WTC11 (cell line): ENCODE results near the gene TBC1D22A. TPM values are rescaled to one million over a fixed set of nuclear protein-coding genes. Genes with fewer than 3 reads are reported as not detected.

Experiments used
- ATAC-seq: fragments of 200-7000 bp; cut with Tn5 transposase; 2 replicates; pipeline ENCODE4 v1.10.0; 2021; ENCODE audit warnings: mild to moderate bottlenecking, moderate library complexity
- CTCF ChIA-PET: fragments of 300-600 bp; sonication (Branson Sonifier 250); formaldehyde crosslinking; loops from one replicate; lab custom pipeline; 2021; ENCODE audit warnings: antibody characterized with exemption; lab: Charles Lee
- POLR2A ChIA-PET: fragments of 350-600 bp; sonication (Branson Sonifier 250); formaldehyde crosslinking; loops from one replicate; lab custom pipeline; 2021; ENCODE audit warnings: antibody characterized with exemption; lab: Charles Lee
- DNase-seq: peaks from one replicate; pipeline ENCODE4 v3.0.0; 2021; ENCODE audit warnings: low spot score
- H3K27ac Mint-ChIP-seq: 2 replicates; pipeline ENCODE4 v1.8.0; 2021; ENCODE audit warnings: mixed read lengths
- H3K27me3 Mint-ChIP-seq: 2 replicates; pipeline ENCODE4 v1.8.0; 2021; ENCODE audit warnings: low read depth, mild to moderate bottlenecking, moderate library complexity, mixed read lengths
- H3K36me3 Mint-ChIP-seq: 2 replicates; pipeline ENCODE4 v1.8.0; 2021; ENCODE audit warnings: mixed read lengths
- H3K4me1 Mint-ChIP-seq: 2 replicates; pipeline ENCODE4 v1.8.0; 2022; ENCODE audit warnings: mixed read lengths
- H3K4me3 Mint-ChIP-seq: 2 replicates; pipeline ENCODE4 v1.8.0; 2021; ENCODE audit warnings: mild to moderate bottlenecking, moderate library complexity, mixed read lengths
- H3K9me3 Mint-ChIP-seq: 2 replicates; pipeline ENCODE4 v1.8.0; 2021; ENCODE audit warnings: mixed read lengths
- ATF1 ChIP-seq: sonication (generic); formaldehyde crosslinking; IDR thresholded peaks from 2 replicates; pipeline ENCODE4 v1.8.1; 2023; ENCODE audit warnings: mild to moderate bottlenecking, moderate library complexity, missing genetic modification reagents
- CREB1 ChIP-seq: sonication (generic); formaldehyde crosslinking; IDR thresholded peaks from 2 replicates; pipeline ENCODE4 v1.8.0; 2023; ENCODE audit warnings: mild to moderate bottlenecking, missing genetic modification reagents
- GTF2I ChIP-seq: fragments of 250-450 bp; sonication (Bioruptor Pico); conservative IDR thresholded peaks from 2 replicates; pipeline ENCODE4 v1.4.0; 2021; ENCODE audit warnings: mild to moderate bottlenecking
- NFATC4 ChIP-seq: fragments of 250-450 bp; sonication (Bioruptor Pico); IDR thresholded peaks from 2 replicates; pipeline ENCODE4 v1.9.0; 2021; ENCODE audit warnings: mild to moderate bottlenecking
- PRRX2 ChIP-seq: fragments of 250-450 bp; sonication (Bioruptor Pico); IDR thresholded peaks from 2 replicates; pipeline ENCODE4 v1.8.0; 2021; ENCODE audit warnings: mild to moderate bottlenecking
- RELA ChIP-seq: sonication (generic); formaldehyde crosslinking; IDR thresholded peaks from 2 replicates; pipeline ENCODE4 v1.8.1; 2022; ENCODE audit warnings: missing genetic modification reagents, mild to moderate bottlenecking, borderline replicate concordance
- RORB ChIP-seq: fragments of 250-450 bp; sonication (Bioruptor Pico); IDR thresholded peaks from 2 replicates; pipeline ENCODE4 v1.9.0; 2021; ENCODE audit warnings: mild to moderate bottlenecking
- TCF7 ChIP-seq: sonication (generic); formaldehyde crosslinking; IDR thresholded peaks from 2 replicates; pipeline ENCODE4 v1.8.0; 2022; ENCODE audit warnings: mild to moderate bottlenecking, low read depth, missing genetic modification reagents, moderate library complexity
- ZNF121 ChIP-seq: sonication (generic); formaldehyde crosslinking; IDR thresholded peaks from 2 replicates; pipeline ENCODE4 v1.8.0; 2023; ENCODE audit warnings: missing genetic modification reagents
- ZNF232 ChIP-seq: sonication (generic); formaldehyde crosslinking; IDR thresholded peaks from 2 replicates; pipeline ENCODE4 v1.8.0; 2022; ENCODE audit warnings: mild to moderate bottlenecking, missing genetic modification reagents
- ZNF396 ChIP-seq: fragments of 250-450 bp; sonication (Bioruptor Pico); IDR thresholded peaks from 2 replicates; pipeline ENCODE4 v1.8.0; 2021; ENCODE audit warnings: mild to moderate bottlenecking, moderate library complexity, borderline replicate concordance
- ZNF423 ChIP-seq: fragments of 250-450 bp; sonication (Bioruptor Pico); IDR thresholded peaks from 2 replicates; pipeline ENCODE4 v2.1.2; 2022; ENCODE audit warnings: mild to moderate bottlenecking, moderate library complexity
- total RNA-seq: library from RNA; stranded (reverse); gene quantifications from 3 replicates; pipeline ENCODE4 v1.2.3, GENCODE V29; 2021
- TF ChIP-seq, protein P1 (sequence below): fragments of 250-450 bp; sonication (Bioruptor Pico); IDR thresholded peaks from 2 replicates; pipeline ENCODE4 v1.9.0; 2021; ENCODE audit warnings: mild to moderate bottlenecking
- TF ChIP-seq, protein P2 (sequence below): sonication (generic); formaldehyde crosslinking; IDR thresholded peaks from 2 replicates; pipeline ENCODE4 v1.8.1; 2023; ENCODE audit warnings: mild to moderate bottlenecking, missing genetic modification reagents
- TF ChIP-seq, protein P3 (sequence below): sonication (generic); formaldehyde crosslinking; IDR thresholded peaks from 2 replicates; pipeline ENCODE4 v1.8.1; 2022; ENCODE audit warnings: low read depth, mild to moderate bottlenecking, moderate library complexity, missing genetic modification reagents, borderline replicate concordance
- TF ChIP-seq, protein P4 (sequence below): fragments of 250-450 bp; sonication (Bioruptor Pico); conservative IDR thresholded peaks from 2 replicates; pipeline ENCODE4 v1.9.0; 2021; ENCODE audit warnings: mild to moderate bottlenecking
- TF ChIP-seq, protein P5 (sequence below): sonication (generic); formaldehyde crosslinking; IDR thresholded peaks from 2 replicates; pipeline ENCODE4 v1.8.1; 2023; ENCODE audit warnings: mild to moderate bottlenecking, missing genetic modification reagents, borderline replicate concordance
- TF ChIP-seq, protein P6 (sequence below): fragments of 250-450 bp; sonication (Bioruptor Pico); IDR thresholded peaks from 2 replicates; pipeline ENCODE4 v2.1.2; 2022; ENCODE audit warnings: mild to moderate bottlenecking, moderate library complexity
- TF ChIP-seq, protein P7 (sequence below): sonication (generic); formaldehyde crosslinking; IDR thresholded peaks from 2 replicates; pipeline ENCODE4 v1.8.0; 2022; ENCODE audit warnings: missing genetic modification reagents

TBC1D22A gene
- total RNA-seq, 1 experiment from 2014 or later: 18.1 TPM

DNA sequence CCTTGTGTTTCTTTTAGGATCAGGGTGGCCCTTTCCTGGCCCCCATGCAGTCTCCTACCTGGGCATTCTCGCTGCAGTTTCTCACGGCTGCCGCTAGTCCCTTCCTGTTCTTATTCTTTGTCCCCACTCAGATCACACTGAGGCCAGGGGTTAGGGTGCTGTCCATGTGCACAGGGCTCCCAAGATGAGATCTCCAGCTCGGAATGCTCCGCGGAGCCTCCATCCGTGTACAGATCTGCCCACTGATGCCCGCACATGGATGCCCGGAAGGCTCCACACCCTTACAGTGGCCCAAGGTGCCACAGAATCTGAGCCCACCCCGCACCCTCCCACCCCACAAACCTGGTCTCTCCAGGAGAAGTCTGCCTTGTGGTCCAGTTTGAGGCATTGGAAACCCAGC, 457.3 kb downstream of the TBC1D22A start (continued):
- TF ChIP-seq, protein P1, sequence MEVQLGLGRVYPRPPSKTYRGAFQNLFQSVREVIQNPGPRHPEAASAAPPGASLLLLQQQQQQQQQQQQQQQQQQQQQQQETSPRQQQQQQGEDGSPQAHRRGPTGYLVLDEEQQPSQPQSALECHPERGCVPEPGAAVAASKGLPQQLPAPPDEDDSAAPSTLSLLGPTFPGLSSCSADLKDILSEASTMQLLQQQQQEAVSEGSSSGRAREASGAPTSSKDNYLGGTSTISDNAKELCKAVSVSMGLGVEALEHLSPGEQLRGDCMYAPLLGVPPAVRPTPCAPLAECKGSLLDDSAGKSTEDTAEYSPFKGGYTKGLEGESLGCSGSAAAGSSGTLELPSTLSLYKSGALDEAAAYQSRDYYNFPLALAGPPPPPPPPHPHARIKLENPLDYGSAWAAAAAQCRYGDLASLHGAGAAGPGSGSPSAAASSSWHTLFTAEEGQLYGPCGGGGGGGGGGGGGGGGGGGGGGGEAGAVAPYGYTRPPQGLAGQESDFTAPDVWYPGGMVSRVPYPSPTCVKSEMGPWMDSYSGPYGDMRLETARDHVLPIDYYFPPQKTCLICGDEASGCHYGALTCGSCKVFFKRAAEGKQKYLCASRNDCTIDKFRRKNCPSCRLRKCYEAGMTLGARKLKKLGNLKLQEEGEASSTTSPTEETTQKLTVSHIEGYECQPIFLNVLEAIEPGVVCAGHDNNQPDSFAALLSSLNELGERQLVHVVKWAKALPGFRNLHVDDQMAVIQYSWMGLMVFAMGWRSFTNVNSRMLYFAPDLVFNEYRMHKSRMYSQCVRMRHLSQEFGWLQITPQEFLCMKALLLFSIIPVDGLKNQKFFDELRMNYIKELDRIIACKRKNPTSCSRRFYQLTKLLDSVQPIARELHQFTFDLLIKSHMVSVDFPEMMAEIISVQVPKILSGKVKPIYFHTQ (CRISPR knock-in tag): no peak
- TF ChIP-seq NFATC4 (CRISPR knock-in tag) (no peak), PRRX2 (CRISPR knock-in tag) (no peak), ZNF423 (CRISPR knock-in tag) (no peak), GTF2I (CRISPR knock-in tag) (no peak), ZNF396 (CRISPR knock-in tag) (no peak), ZNF232 (no peak), RORB (CRISPR knock-in tag) (no peak)
- TF ChIP-seq, protein P2, sequence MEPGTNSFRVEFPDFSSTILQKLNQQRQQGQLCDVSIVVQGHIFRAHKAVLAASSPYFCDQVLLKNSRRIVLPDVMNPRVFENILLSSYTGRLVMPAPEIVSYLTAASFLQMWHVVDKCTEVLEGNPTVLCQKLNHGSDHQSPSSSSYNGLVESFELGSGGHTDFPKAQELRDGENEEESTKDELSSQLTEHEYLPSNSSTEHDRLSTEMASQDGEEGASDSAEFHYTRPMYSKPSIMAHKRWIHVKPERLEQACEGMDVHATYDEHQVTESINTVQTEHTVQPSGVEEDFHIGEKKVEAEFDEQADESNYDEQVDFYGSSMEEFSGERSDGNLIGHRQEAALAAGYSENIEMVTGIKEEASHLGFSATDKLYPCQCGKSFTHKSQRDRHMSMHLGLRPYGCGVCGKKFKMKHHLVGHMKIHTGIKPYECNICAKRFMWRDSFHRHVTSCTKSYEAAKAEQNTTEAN (CRISPR knock-in tag): no peak
- TF ChIP-seq, protein P3, sequence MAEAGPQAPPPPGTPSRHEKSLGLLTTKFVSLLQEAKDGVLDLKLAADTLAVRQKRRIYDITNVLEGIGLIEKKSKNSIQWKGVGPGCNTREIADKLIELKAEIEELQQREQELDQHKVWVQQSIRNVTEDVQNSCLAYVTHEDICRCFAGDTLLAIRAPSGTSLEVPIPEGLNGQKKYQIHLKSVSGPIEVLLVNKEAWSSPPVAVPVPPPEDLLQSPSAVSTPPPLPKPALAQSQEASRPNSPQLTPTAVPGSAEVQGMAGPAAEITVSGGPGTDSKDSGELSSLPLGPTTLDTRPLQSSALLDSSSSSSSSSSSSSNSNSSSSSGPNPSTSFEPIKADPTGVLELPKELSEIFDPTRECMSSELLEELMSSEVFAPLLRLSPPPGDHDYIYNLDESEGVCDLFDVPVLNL: no peak
- TF ChIP-seq, protein P4, sequence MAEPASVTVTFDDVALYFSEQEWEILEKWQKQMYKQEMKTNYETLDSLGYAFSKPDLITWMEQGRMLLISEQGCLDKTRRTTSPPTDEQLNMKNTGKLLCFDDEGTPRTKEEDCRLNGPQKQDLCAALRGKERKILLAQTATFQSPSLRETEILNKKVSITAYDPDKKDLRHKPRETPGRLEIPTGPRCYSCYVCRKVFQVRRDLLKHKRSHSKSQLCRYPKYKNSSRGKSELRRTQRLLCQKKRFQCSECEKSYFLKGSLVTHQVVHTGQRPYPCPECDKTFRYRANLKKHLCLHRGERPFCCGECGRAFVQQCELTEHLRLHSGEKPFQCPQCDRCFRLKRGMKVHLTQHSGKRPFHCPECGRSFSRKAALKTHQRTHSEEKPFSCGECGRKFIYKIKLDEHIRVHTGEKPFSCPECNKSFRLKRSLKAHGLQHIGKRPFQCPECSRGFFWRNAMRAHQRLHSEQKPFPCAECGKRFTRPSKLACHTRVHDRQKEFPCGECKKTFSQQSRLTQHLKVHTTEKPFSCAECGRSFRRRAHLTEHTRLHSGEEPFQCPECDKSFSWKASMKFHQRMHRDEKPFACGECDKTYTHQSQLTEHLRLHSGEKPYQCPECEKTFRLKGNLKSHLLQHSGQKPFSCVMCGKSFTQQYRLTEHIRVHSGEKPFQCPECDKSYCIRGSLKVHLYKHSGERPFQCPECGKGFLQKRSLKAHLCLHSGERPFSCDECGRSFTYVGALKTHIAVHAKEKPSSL (CRISPR knock-in tag): no peak
- TF ChIP-seq, all 79 proteins: peak for 0

DNA sequence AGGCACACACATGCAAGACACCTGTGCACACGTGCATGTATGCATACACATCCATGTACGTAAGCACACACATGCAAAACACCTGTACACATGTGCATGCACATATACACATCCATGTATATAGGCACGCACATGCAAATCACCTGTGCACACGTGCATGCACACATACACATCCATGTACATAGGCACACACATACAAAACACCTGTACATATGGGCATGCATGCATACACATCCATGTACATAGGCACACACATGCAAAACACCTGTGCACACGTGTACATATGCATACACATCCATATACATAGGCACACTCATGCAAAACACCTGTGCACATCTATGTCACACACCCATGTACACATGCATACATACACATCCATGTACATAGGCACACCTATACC, 458.3 kb downstream of the TBC1D22A start:
- Mint-ChIP-seq H3K9me3 (peaks cover 37% of the 10 kb centered on the region), H3K27ac (no peak overlapping the region), H3K27me3 (no peaks in the 10 kb centered on the region), H3K4me3 (no peak overlapping the region), H3K4me1 (peaks cover 4% of the 10 kb centered on the region; the same call in 1 of the 2 replicates), H3K36me3 (peaks cover 14% of the 10 kb centered on the region)
- CTCF ChIA-PET: no interaction called here
- no peak for TF ChIP-seq CREB1
- TF ChIP-seq, protein P5, sequence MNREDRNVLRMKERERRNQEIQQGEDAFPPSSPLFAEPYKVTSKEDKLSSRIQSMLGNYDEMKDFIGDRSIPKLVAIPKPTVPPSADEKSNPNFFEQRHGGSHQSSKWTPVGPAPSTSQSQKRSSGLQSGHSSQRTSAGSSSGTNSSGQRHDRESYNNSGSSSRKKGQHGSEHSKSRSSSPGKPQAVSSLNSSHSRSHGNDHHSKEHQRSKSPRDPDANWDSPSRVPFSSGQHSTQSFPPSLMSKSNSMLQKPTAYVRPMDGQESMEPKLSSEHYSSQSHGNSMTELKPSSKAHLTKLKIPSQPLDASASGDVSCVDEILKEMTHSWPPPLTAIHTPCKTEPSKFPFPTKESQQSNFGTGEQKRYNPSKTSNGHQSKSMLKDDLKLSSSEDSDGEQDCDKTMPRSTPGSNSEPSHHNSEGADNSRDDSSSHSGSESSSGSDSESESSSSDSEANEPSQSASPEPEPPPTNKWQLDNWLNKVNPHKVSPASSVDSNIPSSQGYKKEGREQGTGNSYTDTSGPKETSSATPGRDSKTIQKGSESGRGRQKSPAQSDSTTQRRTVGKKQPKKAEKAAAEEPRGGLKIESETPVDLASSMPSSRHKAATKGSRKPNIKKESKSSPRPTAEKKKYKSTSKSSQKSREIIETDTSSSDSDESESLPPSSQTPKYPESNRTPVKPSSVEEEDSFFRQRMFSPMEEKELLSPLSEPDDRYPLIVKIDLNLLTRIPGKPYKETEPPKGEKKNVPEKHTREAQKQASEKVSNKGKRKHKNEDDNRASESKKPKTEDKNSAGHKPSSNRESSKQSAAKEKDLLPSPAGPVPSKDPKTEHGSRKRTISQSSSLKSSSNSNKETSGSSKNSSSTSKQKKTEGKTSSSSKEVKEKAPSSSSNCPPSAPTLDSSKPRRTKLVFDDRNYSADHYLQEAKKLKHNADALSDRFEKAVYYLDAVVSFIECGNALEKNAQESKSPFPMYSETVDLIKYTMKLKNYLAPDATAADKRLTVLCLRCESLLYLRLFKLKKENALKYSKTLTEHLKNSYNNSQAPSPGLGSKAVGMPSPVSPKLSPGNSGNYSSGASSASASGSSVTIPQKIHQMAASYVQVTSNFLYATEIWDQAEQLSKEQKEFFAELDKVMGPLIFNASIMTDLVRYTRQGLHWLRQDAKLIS (CRISPR knock-in tag): no peak
- no peak for TF ChIP-seq ZNF232
- TF ChIP-seq, protein P6, sequence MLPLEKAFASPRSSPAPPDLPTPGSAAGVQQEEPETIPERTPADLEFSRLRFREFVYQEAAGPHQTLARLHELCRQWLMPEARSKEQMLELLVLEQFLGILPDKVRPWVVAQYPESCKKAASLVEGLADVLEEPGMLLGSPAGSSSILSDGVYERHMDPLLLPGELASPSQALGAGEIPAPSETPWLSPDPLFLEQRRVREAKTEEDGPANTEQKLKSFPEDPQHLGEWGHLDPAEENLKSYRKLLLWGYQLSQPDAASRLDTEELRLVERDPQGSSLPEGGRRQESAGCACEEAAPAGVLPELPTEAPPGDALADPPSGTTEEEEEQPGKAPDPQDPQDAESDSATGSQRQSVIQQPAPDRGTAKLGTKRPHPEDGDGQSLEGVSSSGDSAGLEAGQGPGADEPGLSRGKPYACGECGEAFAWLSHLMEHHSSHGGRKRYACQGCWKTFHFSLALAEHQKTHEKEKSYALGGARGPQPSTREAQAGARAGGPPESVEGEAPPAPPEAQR: no peak
- no peak for TF ChIP-seq ATF1 (CRISPR knock-in tag)
- TF ChIP-seq, protein P7, sequence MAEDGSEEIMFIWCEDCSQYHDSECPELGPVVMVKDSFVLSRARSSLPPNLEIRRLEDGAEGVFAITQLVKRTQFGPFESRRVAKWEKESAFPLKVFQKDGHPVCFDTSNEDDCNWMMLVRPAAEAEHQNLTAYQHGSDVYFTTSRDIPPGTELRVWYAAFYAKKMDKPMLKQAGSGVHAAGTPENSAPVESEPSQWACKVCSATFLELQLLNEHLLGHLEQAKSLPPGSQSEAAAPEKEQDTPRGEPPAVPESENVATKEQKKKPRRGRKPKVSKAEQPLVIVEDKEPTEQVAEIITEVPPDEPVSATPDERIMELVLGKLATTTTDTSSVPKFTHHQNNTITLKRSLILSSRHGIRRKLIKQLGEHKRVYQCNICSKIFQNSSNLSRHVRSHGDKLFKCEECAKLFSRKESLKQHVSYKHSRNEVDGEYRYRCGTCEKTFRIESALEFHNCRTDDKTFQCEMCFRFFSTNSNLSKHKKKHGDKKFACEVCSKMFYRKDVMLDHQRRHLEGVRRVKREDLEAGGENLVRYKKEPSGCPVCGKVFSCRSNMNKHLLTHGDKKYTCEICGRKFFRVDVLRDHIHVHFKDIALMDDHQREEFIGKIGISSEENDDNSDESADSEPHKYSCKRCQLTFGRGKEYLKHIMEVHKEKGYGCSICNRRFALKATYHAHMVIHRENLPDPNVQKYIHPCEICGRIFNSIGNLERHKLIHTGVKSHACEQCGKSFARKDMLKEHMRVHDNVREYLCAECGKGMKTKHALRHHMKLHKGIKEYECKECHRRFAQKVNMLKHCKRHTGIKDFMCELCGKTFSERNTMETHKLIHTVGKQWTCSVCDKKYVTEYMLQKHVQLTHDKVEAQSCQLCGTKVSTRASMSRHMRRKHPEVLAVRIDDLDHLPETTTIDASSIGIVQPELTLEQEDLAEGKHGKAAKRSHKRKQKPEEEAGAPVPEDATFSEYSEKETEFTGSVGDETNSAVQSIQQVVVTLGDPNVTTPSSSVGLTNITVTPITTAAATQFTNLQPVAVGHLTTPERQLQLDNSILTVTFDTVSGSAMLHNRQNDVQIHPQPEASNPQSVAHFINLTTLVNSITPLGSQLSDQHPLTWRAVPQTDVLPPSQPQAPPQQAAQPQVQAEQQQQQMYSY (CRISPR knock-in tag): no peak
- TF ChIP-seq ZNF121 (CRISPR knock-in tag): no peak
- no peak for TF ChIP-seq RELA (CRISPR knock-in tag)
- TF ChIP-seq TCF7: no peak
- ATAC-seq (no peak), DNase-seq (no peak)
- POLR2A ChIA-PET: no interaction called here
